Measurements from ENCODE around the gene FNDC3B.

FNDC3B gene

GRCh38 chr3:172442606-172443005 is 403.2 kb downstream of the FNDC3B start:
- no peak for DNase-seq

GRCh38 chr3:172444821-172445220 is 405.4 kb downstream of the FNDC3B start:
- DNase-seq: no peak

- DNase-seq: no peak
Measured at GRCh38 chr3:172446198-172446597, 406.8 kb downstream of the FNDC3B start.

GRCh38 chr3:172447611-172448579 is 408.5 kb downstream of the FNDC3B start, which contains the start of gene GHSR:
GHSR (minus strand) TSS chr3:172448456; CDS start chr3:172448413, 43 bp downstream.
- peak; percentile 7 for DNase-seq

DNA sequence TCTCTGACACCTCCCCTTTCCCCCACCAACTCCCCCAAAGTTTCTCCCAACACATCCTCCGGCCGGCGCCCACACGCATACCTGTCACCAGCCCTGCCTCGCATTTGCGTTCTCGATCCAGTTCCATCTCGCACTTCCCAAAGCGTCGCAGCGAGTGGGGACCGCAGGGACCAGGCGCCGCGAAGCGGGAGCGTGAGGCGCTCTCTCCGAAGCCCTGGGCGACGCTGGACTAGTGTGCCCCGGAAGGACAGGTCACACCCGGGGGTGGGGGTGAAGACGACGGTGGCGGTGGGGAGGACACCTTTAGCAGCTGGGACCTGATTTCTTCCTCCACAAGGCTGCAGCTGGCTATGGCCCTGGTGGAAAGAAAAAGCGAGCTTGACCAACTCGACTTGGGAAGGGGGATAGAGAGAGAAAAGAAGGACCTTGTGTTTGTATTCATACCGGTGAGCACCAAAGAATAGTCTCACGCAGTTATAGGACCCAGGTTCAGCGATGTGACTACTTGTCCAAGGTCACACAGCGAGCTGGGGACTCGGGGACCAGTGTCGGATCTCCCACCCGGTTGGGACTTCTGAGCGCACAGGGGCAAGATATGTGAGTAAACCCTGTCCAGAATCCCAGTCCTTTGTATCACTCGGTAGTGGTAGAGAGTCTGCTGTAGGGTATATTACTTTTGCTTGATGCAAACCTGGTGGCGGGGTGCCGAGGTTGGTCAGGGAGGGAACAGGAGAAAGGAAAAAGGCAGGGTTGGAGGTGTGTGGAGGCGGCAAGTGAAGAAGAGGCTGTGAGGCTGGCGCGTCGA is 409.5 kb downstream of the FNDC3B start:
- DNase-seq: no peak

GRCh38 chr3:172449466-172450149 is 410.2 kb downstream of the FNDC3B start:
- DNase-seq: peak; percentile 10

Measured in activated naive CD4-positive, alpha-beta T cell treated with Interleukin-2 at 50 U/mL for 16 hours (primary cell).